ENCODE data around the gene RRP9.
"Not testable (repeated sequence)": the region's sequence is repeated elsewhere in the genome, so short reads cannot be mapped to it uniquely, and the experiment has no call there.

The RRP9 gene

GRCh38 chr3:51934139-51934850 lies 7.4 kb downstream of the RRP9 start:
- TF ChIP-seq ZNF274 (IDR thresholded peaks at IDR 0.05; ENCODE audit: low read depth, low read length): no peak
- H3K4me3 ChIP-seq (ENCODE audit: low read length): no peak overlapping the region

GRCh38 chr3:51933471-51934138 lies 8.1 kb downstream of the RRP9 start:
- no peak for TF ChIP-seq ZNF274 (IDR thresholded peaks at IDR 0.05; ENCODE audit: low read depth, low read length)
- no peak overlapping the region for H3K4me3 ChIP-seq (ENCODE audit: low read length)

- no peak for TF ChIP-seq ZNF274 (IDR thresholded peaks at IDR 0.05; ENCODE audit: low read depth, low read length)
- no peak overlapping the region for H3K4me3 ChIP-seq (ENCODE audit: low read length)
Measured at GRCh38 chr3:51932471-51933370, 9.0 kb downstream of the RRP9 start.

DNA sequence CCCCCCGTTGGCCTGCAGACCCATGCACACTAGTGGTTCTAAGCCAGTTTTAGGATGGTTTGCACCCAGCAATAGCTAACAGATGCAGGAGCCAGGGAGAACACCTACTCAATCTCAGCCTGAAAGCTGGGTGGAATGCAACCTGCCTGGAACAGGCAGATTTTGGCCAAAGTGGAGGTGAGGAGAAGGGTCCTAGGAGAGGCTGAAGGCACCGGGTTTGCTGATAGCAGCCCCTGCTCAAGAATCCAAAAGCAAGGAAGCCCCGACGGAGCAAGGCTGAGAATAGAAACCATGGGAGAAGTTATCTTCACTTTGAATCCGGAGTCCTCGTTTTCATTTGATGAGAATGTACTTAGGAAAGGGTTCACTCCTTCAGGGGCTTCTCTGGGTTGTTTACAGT lies 9.9 kb downstream of the RRP9 start:
- no peak for TF ChIP-seq ZNF274 (IDR thresholded peaks at IDR 0.05; ENCODE audit: low read depth, low read length)
- H3K4me3 ChIP-seq (ENCODE audit: low read length): no peak overlapping the region

GRCh38 chr3:51930439-51930838 lies 11.3 kb downstream of the RRP9 start:
- no peak overlapping the region for H3K4me3 ChIP-seq (ENCODE audit: low read length)
- no peak for TF ChIP-seq ZNF274 (IDR thresholded peaks at IDR 0.05; ENCODE audit: low read depth, low read length)

DNA sequence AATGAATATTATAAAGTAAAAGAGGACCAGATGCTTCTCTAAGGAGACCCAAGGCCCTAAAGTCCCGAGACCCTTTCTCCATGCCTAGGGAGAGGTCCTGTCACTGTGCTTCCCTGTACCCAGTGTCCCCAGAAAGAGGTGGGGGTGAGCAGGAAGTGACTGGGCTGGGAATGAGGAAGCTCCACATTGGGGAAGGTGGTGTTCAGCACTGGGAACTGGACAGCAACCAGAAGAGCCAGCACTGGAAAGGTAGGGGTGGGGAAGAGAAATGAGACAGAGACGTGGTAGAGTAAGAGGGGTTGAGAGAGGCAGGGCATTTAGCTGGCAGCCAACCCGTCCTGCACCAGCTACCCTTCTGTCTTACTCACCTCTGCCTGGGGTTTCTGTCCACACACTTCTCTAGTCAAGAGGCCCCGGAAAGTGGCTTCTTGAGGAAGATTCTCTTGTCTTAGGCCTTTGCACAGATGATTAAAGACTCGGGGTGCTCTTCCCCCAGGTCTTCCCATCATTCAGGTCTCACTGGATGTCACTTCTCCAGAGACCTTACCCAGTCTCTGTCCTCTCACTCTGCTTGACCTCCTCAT lies 12.2 kb downstream of the RRP9 start:
- H3K4me3 ChIP-seq (ENCODE audit: low read length): no peak overlapping the region
- no peak for TF ChIP-seq ZNF274 (IDR thresholded peaks at IDR 0.05; ENCODE audit: low read depth, low read length)

DNA sequence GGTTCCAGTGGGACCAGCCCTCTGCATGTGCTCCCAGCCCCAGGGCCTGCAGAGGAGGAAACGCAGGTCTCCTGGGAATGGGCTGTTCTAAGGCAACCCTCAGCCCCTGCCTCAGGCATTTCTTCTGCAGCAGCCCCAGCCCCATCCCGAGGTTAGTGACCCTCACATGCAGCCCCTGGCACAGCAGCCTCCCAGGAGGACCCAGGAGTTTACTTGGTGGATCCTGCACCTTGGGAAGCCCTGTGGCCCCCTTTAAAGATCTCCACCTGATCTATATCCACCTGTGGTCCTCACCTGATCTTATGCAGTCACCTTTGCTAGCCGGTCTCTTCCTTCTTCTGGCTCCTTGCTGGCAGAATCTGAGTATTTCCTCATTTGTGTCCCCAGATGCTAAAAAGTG lies 12.7 kb downstream of the RRP9 start:
- not testable (repeated sequence) for H3K4me3 ChIP-seq (ENCODE audit: low read length)

- TF ChIP-seq ZNF274 (IDR thresholded peaks at IDR 0.05; ENCODE audit: low read depth, low read length): no peak
Measured at GRCh38 chr3:51928438-51928837, 13.3 kb downstream of the RRP9 start.

DNA sequence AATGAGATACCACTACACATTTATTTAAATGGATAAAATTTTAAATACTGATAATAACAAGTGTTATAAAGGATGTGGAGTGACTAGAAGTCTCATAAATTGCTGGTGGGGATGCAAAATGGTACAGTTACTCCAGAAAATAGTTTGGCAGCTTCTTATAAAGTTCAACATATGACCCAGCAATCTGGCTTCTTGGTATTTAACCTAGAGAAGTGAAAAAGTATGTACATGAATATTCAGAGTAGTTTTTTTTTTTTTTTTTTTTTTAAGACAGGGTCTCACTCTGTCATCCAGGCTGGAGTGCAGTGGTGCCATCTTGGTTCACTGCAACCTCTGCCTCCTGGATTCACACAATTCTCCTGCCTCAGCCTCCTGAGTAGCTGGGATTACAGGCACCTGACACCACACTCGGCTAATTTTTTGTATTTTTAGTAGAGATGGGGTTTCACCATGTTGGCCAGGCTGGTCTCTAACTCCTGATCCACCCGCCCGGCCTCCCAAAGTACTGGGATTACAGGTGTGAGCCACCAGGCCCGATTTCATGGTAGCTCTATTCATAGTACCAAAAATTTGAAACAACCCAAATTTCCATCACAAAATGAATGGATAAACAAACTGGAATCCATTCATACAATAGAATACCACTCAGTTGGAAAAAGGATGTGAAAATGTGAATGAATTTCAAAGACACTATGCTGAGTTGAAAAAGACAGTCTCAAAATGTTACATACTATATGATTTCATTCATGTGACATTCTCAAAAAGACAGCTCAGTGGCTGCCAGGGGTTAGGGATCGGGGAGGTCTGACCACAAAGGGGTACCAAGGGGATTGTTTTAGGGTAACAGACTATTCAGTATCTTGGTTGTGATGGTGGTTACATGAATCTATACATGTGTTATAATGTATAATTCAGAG lies 14.4 kb downstream of the RRP9 start:
- no peak for TF ChIP-seq ZNF274 (IDR thresholded peaks at IDR 0.05; ENCODE audit: low read depth, low read length)
- no peak overlapping the region for H3K4me3 ChIP-seq (ENCODE audit: low read length)

More at GRCh38 chr3:51928438-51928837, 13.3 kb downstream of the RRP9 start:
- H3K4me3 ChIP-seq (ENCODE audit: low read length): no peak overlapping the region

GRCh38 chr3:51921081-51921578 lies 20.6 kb downstream of the RRP9 start:
- H3K4me3 ChIP-seq (ENCODE audit: low read length): no peak overlapping the region
- no peak for TF ChIP-seq ZNF274 (IDR thresholded peaks at IDR 0.05; ENCODE audit: low read depth, low read length)

GRCh38 chr3:51916418-51916817 lies 25.3 kb downstream of the RRP9 start:
- TF ChIP-seq ZNF274 (IDR thresholded peaks at IDR 0.05; ENCODE audit: low read depth, low read length): no peak
- no peak overlapping the region for H3K4me3 ChIP-seq (ENCODE audit: low read length)

GRCh38 chr3:51908026-51908425 lies 33.7 kb downstream of the RRP9 start:
- TF ChIP-seq ZNF274 (IDR thresholded peaks at IDR 0.05; ENCODE audit: low read depth, low read length): no peak
- H3K4me3 ChIP-seq (ENCODE audit: low read length): no peak overlapping the region
